ENCODE data around the gene CACNG6.
"Not testable (repeated sequence)": the region's sequence is repeated elsewhere in the genome, so short reads cannot be mapped to it uniquely, and the experiment has no call there.

The CACNG6 gene

GRCh38 chr19:53991224-53992113, at the start of gene CACNG6:
Gene CACNG6 (plus strand): TSS chr19:53991637. CDS start chr19:53992878, 1,241 bp downstream.
- no peak for DNase-seq

GRCh38 chr19:53942001-53942786, 49.2 kb upstream of the CACNG6 start:
- no peak for DNase-seq

GRCh38 chr19:53944416-53944815, 47.0 kb upstream of the CACNG6 start:
- no peak for DNase-seq

- DNase-seq: no peak
Measured at GRCh38 chr19:53944933-53945332, 46.5 kb upstream of the CACNG6 start.

- no peak for DNase-seq
Measured at GRCh38 chr19:53945441-53945840, 46.0 kb upstream of the CACNG6 start.

- DNase-seq: no peak
Measured at GRCh38 chr19:53945998-53946397, 45.4 kb upstream of the CACNG6 start.

- no peak for DNase-seq
Measured at GRCh38 chr19:53947624-53948023, 43.8 kb upstream of the CACNG6 start.

GRCh38 chr19:53948611-53949010, 42.8 kb upstream of the CACNG6 start:
- DNase-seq: not testable (repeated sequence)

- DNase-seq: no peak
Measured at GRCh38 chr19:53951436-53951835, 40.0 kb upstream of the CACNG6 start.

- no peak for DNase-seq
Measured at GRCh38 chr19:53951947-53952346, 39.5 kb upstream of the CACNG6 start.

GRCh38 chr19:53953383-53953782, 38.1 kb upstream of the CACNG6 start:
- DNase-seq: no peak

GRCh38 chr19:53957448-53958167, 33.8 kb upstream of the CACNG6 start:
- DNase-seq: no peak

- no peak for DNase-seq
Measured at GRCh38 chr19:53958168-53958571, 33.3 kb upstream of the CACNG6 start.

GRCh38 chr19:53958823-53959757, 32.3 kb upstream of the CACNG6 start:
- DNase-seq: no peak

- DNase-seq: no peak
Measured at GRCh38 chr19:53960187-53960586, 31.2 kb upstream of the CACNG6 start.

- DNase-seq: no peak
Measured at GRCh38 chr19:53960886-53961285, 30.6 kb upstream of the CACNG6 start.

- no peak for DNase-seq
Measured at GRCh38 chr19:53961523-53962356, 29.7 kb upstream of the CACNG6 start.

- no peak for DNase-seq
Measured at GRCh38 chr19:53962887-53963431, 28.5 kb upstream of the CACNG6 start, which contains the start of gene CACNG8. Gene CACNG8 (plus strand): TSS chr19:53962937.

- no peak for DNase-seq
Measured at GRCh38 chr19:53965091-53965490, 26.3 kb upstream of the CACNG6 start.

- no peak for DNase-seq
Measured at GRCh38 chr19:53966931-53967330, 24.5 kb upstream of the CACNG6 start.

- no peak for DNase-seq
Measured at GRCh38 chr19:53969366-53969765, 22.1 kb upstream of the CACNG6 start.

All from KG1 (cell line).